Measurements from ENCODE around the gene MRFAP1L1.
A peak's percentile ranks its signal among the peaks of the same experiment; 100 is the strongest.
"Not testable (repeated sequence)": the region's sequence is repeated elsewhere in the genome, so short reads cannot be mapped to it uniquely, and the experiment has no call there.

MRFAP1L1 gene

DNA sequence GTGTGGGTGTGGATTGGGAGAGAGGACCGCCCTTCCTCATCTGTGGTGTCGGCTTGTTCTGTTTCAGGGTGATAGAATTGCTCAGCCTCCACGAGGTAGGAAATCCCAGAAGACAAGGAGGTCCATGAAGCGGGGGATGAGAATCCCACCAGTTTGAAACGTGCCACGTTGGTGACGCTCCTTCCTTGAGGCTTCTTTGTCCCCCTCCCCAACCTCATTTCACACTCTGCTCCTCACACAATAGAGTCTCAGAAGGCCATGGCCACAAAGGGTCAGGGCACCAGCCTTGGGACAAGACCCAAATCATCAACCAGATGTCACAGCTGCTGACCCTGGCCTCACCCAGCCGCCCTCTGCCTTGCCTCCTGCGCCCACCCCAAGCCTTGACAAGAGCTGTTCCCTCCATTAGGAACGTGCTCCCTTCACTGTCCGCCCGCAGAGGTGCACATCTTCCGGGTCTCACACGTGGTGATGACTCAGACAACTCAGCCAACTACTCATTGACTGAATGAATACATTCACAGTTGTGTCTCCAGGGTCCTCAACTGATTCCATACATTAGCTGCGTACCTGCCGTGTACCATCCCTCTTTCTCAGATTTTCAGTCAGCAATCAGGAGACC is 24.6 kb upstream of the MRFAP1L1 start:
- DNase-seq (ENCODE audit: low read depth in 2 of 2): no peak

DNA sequence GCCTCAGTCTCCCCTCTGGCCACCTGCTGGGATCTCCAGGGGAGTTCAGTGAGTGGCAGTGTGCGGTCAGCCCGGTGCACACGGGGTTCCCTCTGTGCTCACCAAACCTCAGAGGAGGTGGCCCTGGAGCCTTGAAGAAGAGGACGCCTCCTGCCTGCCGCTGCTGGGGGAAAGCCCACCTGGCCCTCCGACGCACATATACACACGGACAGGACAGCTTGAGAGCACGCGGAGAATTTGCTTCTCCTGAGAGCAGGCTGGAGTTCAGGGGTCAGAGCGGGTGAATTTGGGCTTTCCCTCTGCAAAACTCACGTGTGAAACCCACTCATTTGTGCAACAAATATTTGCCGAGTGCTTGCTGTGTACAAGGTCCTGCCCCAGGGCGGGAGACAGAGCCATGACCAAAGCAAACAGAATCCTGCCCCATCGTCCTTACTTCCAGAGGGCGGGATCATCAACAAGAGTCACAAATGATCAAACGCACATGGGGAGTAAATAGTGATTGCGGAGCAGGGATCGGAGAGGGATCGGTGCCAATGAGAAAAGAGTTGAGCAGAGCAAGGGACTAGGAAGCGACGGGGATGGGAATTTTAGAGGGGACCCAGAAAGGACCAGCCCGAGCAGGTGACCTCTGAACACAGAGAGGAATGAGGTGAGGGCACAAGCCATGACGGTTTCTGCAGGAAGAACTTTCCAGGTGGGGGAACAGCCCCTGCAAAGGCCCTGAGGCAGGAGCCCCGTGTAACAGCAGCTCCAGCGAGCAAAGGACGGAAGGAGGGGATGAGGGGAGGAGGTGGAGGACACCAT is 23.9 kb upstream of the MRFAP1L1 start:
- DNase-seq (ENCODE audit: low read depth in 2 of 2): no peak

DNA sequence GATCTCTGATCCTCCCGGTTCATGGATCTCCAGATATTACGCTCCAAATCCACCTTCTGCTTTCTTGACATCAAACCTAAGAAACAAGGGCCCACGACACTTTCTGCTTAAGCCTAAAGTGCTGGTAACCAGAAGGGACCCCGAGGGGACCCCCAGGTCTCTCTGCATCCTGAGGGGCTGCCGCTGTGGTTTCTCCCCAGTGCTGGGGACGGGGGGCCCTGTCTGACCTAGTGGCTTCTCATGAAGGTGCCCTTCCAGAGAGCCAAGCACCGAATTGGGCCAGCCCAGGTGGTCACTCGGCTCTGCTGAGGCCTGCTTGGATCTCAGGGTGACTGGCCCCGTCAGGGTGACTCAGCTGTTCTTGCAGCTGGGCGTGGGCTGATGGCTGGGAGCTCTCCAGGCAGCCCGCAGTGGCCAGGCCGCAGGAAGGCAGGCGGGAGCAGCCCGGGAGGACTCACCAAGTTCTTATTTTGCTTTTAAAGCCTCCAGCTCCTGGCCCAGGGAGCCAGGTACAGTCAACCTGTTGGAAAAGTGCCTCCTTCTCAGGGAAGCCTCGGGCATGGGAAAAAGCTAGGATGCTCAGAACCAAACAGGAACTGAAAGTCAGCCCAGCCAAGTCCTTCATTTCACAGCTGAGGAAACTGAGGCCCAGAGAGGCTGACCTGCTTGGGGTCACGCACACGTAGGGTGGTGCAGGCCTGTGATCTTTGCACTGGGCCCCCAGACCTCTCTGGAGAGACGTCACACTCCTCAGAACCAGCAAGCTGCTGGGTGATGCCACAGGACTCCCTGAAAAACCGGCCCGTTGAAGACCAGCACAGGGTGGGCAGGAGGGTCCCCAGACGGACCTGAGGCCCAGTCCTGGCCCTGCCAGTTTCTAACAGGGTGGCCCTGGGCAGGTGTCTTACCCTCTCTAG is 23.0 kb upstream of the MRFAP1L1 start:
- DNase-seq (ENCODE audit: low read depth in 2 of 2): no peak

DNA sequence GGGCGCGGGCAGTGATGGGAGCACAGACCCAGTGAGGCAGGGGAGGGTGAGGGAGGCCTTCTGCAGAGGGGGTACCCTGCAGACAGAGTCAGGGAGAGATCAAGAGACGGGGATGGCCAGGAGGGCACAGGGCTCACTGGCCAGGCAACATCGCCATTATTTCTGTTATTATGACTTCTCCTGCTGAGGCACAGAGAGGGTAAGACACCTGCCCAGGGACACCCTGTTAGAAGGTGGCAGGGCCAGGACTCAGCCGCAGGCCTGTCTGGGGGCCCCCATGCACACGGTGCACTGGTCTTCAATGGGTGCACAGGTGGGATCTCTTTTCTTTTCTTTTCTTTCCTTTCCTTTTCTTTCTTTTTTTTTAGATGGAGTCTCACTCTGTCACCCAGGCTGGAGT is 22.1 kb upstream of the MRFAP1L1 start:
- no peak for DNase-seq (ENCODE audit: low read depth in 2 of 2)

DNA sequence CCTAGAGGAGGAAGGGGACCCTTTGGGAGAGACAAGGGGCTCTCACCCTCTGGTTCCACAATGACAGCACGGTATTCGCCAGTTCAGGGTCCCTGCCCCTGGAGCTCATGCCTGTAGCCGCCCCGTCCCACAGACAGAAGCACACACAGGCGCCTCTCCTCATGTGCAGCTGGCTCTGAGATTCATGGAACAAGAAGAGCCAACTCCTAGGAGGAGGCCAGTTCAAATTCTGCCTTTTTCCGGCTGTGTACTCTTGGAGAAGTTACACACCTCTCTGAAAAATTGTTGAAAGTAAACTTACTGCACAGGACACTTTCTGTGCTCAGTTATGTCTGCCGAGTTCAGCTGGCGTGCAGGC is 21.6 kb upstream of the MRFAP1L1 start:
- DNase-seq (ENCODE audit: low read depth in 2 of 2): no peak

DNA sequence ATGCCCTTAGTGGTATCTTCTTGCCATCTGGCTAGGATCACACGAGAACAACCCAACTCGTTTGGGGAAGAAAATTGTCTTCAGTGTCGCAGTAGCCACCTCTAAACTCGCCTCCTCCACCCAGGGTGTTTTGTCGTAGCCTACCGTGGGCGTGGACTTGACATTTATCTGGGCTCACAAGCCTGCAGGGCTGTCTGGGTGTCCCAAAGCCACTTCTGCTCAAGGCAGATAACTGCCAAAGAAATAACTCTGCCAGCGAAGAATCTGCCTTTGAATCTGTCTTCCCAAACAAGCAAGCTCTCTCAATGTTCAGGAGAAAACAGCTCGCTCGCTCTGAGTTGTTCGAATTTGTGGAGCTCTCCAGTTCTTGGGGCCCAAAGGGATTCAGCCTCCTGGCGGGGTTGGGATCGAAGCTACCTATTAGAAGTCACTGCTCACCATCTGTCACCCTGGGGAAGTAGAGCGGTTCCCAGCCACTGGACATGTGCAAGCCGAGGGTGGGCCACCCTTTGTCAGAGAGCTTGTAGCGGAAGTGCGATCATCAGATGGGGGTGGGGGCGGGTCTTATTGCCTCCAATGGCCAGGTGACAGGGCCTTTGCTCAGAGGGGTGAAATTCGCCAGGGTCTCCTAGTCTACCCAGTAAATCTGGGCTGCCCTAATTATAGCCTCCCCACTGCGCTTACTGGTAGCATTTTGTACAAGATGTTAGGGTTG is 21.1 kb upstream of the MRFAP1L1 start:
- DNase-seq (ENCODE audit: low read depth in 2 of 2): no peak

DNA sequence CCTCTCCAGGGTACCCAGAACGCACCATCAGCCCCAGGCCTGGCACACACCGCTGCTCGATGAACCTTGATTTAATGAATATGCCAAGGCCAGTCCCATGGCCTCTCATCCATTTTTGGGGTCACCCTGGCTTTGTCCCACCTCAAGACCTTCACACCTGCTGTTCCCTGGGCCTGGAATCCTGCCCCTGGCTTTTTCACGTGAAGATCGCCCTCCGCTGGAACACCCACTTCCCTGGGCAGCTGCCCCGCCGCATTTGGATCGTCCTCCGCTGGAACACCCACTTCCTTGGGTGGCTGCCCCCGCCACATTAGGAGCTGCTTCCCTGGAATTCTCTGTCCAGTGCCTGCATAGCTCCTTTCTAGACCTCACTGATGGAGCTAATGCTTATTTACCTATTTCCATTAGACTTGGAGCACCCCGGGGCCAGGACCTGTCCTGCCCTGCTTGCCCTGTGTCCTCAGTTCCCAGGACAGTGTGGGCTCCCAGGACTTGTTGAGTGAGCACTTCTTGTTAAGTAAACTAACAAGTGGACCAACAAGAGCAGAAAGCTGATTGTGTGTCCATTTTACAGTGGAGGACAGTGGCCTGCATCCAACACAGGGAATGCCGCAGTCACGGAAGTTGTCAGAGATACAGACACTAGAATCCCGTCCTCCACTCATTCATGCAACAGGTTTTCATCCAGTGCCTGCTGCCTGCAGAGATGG is 18.8 kb upstream of the MRFAP1L1 start:
- DNase-seq (ENCODE audit: low read depth in 2 of 2): no peak

DNA sequence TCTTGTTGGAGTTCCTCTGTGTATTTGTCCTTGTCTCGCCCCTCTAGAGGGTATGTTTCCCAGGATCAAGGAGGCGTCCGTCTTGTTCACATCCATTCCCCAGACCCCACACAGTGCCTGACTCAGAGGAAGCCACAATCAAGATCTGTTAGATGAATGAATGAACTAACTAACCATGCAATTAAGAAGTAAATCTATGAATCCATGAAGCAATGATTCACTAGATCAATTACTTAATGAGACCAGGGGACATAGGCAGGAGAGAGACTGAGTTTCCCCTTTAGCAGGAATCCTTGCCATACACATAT is 18.2 kb upstream of the MRFAP1L1 start:
- no peak for DNase-seq (ENCODE audit: low read depth in 2 of 2)

DNA sequence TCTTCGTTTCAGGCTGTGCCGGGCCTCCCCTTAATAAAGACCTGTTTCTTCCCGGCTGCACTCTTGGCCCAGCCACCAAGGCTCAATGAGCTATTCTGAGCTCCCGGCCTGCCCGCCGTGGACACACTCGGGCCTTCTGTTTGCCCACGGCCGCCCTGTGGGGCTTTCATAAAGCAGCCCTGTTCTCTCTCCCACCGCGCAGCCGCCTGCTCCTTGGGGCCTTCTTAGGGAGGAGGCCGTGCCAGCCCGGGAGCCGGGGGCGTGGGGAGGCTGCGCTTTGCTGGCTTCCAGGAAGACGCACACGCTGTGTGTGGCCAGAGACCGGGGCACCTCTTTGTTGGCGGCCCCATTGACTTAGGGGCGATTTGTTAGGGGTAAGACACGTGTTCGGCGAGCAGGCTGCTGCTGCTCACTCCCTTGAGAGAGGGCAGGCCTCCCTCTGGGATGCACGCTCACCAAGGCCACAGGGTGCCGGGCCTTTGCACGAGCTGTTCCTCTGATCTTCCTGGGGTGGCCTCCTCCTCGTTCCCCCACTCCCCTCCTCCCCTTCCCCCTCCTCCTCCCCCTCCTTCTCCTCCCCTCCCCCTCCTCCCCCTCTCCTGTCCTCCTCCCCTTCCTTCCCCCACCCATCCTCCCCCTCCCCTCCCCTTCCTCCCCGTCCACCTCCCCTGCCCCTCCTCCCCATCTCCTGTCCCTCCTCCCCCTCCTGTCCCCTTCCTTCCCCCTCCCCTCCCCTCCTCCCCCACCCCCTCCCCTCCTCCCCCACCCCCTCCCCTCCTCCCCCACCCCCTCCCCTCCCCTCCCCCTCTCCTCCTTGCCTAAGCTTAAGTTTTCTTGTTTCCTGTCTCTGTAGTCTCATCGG is 17.6 kb upstream of the MRFAP1L1 start:
- no peak for DNase-seq (ENCODE audit: low read depth in 2 of 2)

DNA sequence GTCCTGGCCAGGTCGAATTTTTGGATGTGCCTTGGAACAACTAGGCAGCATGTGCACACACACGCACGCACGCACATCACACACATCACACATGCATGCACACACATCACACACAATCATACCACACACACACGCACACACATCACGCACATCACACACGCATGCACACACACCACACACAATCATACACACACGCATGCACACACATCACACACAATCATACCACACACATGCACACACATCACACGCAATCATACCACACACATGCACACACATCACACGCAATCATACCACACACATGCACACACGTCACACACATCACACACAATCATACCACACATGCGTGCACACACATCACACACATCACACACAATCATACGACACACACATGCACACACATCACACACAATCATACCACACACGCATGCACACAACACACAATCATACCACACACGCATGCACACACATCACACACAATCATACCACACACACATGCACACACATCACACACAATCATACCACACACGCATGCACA is 15.8 kb upstream of the MRFAP1L1 start:
- DNase-seq (ENCODE audit: low read depth in 2 of 2): not testable (repeated sequence)

DNA sequence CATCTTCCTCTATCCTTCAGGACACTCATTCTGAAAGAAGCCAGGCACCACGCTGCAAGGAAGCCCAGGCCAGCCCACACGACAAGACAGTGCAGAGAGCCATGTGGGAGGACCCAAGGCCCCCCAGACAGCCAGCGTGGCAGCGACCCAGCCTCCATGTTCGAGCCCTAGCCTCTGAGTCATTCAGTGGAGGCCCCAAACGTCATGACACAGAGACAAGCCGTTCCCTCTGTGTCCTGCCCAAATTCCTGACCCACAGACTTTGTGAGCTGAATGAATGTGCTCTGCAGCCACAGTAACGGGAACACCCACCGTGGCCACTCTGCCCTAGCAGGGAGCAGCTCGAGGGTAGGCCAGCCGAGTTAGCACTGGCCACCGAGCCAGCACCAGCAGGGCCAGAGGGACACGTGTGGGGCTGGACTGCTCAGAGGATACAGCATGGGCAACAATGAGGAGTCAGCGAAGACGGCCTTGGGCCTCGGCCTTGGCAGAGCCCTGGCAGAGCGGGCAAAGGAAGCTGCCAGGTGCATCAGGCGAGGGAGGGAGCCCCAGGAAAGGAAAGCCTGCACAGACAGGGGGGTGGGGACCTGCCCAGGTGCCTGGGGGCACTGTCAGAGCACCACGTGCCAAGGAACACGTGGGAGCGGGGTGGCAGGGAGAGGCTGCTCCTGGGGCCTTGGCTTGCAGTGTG is 14.9 kb upstream of the MRFAP1L1 start:
- no peak for DNase-seq (ENCODE audit: low read depth in 2 of 2)

DNA sequence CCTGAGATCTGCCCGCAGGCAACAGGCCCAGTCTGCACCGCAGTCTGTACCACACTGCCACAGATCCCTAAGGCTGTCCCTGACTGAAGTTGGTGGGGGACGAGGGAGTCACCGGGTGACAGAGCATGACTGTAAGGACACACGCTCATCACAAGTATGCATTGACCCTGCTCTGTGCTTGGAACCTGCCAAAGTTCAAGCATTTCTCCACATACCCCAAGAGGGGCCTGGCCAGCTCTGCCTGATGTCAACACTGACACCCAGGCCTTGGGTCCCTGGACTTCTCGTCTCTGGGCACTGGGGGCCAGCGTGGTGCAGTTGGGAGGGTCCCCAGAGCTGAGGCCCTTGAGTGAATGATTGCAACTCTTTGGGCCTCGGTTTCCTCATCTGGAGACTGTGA is 14.2 kb upstream of the MRFAP1L1 start:
- no peak for DNase-seq (ENCODE audit: low read depth in 2 of 2)

DNA sequence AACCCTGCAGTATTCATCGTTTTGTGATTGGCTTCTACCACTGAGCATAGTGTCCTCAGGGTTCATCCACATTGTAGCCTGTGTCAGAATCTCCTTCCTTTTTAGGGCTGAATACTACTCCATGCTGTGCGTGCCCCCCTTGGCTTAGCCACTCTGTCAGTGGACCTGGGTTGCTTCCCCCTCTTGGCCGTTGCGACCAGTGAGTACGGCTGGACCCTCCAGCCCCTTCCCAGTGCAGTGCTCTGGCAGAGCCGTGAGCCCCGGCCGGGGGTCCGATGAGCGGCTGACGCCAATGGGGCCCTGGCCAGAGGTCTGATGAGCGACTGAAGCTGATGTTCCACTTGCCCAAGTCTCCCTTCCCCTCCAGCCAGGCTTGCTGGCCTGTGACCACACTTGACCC is 13.2 kb upstream of the MRFAP1L1 start:
- DNase-seq (ENCODE audit: low read depth in 2 of 2): no peak

DNA sequence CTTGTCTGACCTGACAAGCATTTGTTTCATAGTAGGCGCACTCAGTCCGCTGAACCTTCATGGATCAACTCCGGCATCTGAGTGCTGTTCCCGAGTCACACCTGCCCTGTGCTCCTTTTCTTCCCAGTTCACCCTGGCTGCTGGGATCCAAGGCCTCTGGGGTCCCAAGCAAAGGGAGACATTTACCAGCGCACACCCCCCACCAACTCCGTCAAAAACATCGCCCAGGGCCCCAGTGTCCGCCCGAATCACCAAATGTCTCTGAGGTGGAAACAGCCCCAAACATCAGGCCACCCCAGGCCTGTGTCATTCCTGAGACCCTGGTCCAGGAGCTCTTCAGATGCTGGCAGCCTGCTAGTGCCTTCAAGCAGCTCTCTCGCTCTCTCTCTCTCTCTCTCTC is 11.5 kb upstream of the MRFAP1L1 start:
- DNase-seq (ENCODE audit: low read depth in 2 of 2): no peak

DNA sequence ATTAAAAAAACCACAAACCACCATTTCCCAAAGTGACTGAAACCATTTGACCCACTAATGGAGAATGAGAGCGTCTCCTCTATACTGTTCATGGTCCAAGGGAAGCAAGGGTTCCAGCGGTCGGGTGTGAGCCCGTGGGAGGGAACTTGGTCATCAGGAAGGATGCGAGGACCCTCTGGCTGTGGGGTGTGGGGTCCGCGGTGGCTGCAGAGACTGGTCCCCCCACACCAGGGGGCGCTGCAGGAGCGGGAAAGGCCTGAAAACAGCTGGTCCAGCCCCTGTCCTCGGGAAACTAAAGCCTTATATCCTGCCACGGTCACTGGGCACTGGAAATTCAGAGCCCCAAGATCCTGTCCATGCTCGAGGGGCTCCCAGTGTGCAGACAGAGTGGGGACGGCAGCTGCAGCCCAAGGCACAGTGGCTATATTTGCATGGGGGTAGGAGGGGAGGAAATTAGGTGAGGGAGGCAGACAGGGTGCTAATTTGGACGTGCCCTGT is 10.6 kb upstream of the MRFAP1L1 start:
- peak; percentile 60 to 71 for DNase-seq (ENCODE audit: low read depth in 2 of 2)

DNA sequence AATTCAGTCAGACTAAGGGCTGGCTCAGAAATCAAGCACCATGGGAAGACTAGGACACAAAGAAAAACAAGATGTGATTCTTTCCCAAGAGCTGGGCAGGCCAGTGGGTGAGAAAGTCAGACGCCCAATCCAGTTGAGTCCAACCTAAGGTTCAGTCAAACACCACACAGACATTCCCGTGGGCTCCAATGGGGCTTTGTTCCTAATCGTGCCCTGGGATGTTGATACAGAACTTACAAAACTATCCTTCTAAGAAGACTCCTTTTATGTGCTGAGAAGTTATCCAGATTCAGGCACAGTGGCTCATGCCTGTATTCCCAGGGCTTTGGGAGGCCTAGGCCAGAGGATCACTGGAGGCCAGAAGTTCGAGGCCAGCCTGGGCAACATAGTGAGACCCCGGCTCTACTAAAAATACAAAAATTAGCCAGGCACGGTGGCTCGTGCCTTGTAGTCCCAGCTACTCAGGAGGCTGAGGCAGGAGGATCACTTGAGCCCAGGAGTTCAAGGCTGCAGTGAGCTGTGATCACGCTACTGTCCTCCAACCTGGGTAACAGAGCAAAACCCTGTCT is 10.0 kb upstream of the MRFAP1L1 start:
- no peak for DNase-seq (ENCODE audit: low read depth in 2 of 2)

DNA sequence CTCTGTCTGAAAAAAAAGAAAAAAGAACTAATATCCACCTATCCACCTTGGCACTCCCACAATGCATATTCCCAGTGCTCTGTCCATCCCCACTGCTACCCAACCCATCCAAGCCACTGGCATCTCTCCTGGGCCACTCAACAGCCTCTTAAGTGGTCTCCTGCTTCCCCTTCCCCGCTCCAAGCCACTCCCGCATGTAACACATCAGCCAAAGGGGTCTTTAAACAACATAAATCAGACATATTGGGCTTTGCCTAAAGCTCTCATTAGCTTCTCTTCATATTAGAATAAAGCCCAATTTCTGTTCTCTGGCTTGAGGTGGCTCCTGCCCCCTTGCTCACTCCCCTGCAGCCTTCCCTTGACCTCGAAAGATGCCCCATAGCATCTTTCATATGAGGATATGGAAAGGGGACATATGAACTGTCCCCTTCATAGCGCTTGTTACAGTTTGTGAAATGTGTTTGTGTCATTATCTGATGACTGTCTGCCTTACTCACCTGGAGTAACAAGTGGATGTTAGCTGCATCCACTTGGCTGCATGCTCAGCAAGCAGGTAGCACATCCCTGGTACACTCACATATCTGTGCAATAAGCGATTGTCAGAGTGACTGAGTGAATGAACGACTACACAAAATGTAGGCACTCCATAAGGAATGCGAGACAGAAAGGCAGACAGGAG is 9.4 kb upstream of the MRFAP1L1 start:
- no peak for DNase-seq (ENCODE audit: low read depth in 2 of 2)

DNA sequence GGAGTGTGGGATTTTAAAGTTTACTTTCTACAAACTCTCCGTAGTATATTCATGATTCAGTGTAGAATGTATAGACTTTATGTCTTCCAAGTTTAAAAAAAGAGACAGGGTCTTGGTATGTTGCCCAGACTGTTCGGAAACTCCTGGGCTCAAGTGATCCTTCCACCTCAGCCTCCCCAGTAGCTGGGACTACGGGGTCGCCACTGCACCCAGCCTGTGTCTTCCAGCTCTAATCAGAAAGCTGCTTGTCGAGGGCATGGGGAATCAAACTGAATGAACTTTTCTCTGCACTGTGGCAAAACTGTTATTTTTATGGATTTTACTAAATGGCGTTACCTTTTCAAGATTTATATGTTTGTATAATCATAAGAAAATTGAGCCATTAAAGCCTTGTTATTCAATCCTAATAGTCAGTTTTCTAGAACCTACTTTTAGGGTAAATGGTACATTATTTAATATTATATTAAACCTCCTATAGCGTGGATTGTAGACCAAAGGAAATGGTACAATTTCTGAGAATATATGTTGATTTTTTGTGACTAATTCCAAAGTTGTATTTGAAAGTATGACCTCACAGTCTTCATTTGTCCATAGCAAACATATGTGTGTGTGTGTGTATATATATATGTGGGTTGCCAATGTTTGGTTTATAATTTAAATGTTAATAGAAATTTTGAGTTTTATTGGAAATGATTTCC is 7.4 kb upstream of the MRFAP1L1 start:
- no peak for DNase-seq (ENCODE audit: low read depth in 2 of 2)

Data from activated CD8-positive, alpha-beta memory T cell treated with anti-CD3 and anti-CD28 coated beads for 4 hours (primary cell).